ENCODE results near the gene CHRNA5.
"Not testable (repeated sequence)": the region's sequence is repeated elsewhere in the genome, so short reads cannot be mapped to it uniquely, and the experiment has no call there.

CHRNA5 gene

GRCh38 chr15:78565097-78565950, at the start of gene CHRNA5:
Gene CHRNA5 (plus strand): TSS chr15:78565520. CDS start chr15:78565720, 200 bp downstream.
- peak; percentile 84 for DNase-seq (ENCODE audit: low read depth)

- DNase-seq (ENCODE audit: low read depth) = not testable (repeated sequence)
These were observed 45.3 kb upstream of the CHRNA5 start for GRCh38 chr15:78520035-78520434.

- no peak for DNase-seq (ENCODE audit: low read depth)
These were observed 41.1 kb upstream of the CHRNA5 start for GRCh38 chr15:78524230-78524629.

GRCh38 chr15:78527325-78527724, 38.0 kb upstream of the CHRNA5 start:
- no peak for DNase-seq (ENCODE audit: low read depth)

- DNase-seq (ENCODE audit: low read depth) = no peak
These were observed 32.0 kb upstream of the CHRNA5 start for GRCh38 chr15:78533331-78533730.

- peak; percentile 7 for DNase-seq (ENCODE audit: low read depth)
These were observed 29.2 kb upstream of the CHRNA5 start for GRCh38 chr15:78536134-78536533.

- DNase-seq (ENCODE audit: low read depth) = no peak
These were observed 27.9 kb upstream of the CHRNA5 start for GRCh38 chr15:78537266-78537905.

- no peak for DNase-seq (ENCODE audit: low read depth)
These were observed 27.0 kb upstream of the CHRNA5 start for GRCh38 chr15:78538358-78538757.

- DNase-seq (ENCODE audit: low read depth) = not testable (repeated sequence)
These were observed 25.7 kb upstream of the CHRNA5 start for GRCh38 chr15:78539464-78540140.

- peak; percentile 86 for DNase-seq (ENCODE audit: low read depth)
These were observed 25.0 kb upstream of the CHRNA5 start, which contains the start of gene PSMA4 for GRCh38 chr15:78540141-78540870. Gene PSMA4 (plus strand): TSS chr15:78540444. CDS start chr15:78541928, 1,484 bp downstream.

- DNase-seq (ENCODE audit: low read depth) = peak; percentile 28
These were observed 24.2 kb upstream of the CHRNA5 start for GRCh38 chr15:78540871-78541743.

- no peak for DNase-seq (ENCODE audit: low read depth)
These were observed 23.6 kb upstream of the CHRNA5 start for GRCh38 chr15:78541744-78542034.

- DNase-seq (ENCODE audit: low read depth) = no peak
These were observed 22.7 kb upstream of the CHRNA5 start for GRCh38 chr15:78542647-78543046.

- no peak for DNase-seq (ENCODE audit: low read depth)
These were observed 15.1 kb upstream of the CHRNA5 start for GRCh38 chr15:78550194-78550593.

- no peak for DNase-seq (ENCODE audit: low read depth)
These were observed 14.5 kb upstream of the CHRNA5 start for GRCh38 chr15:78550815-78551214.

- no peak for DNase-seq (ENCODE audit: low read depth)
These were observed 13.4 kb upstream of the CHRNA5 start for GRCh38 chr15:78551902-78552301.

GRCh38 chr15:78552597-78552996, 12.7 kb upstream of the CHRNA5 start:
- DNase-seq (ENCODE audit: low read depth) = no peak

- DNase-seq (ENCODE audit: low read depth) = not testable (repeated sequence)
These were observed 5.1 kb upstream of the CHRNA5 start for GRCh38 chr15:78560201-78560600.

- DNase-seq (ENCODE audit: low read depth) = no peak
These were observed 3.8 kb upstream of the CHRNA5 start for GRCh38 chr15:78561490-78561889.

GRCh38 chr15:78563092-78563491, 2.2 kb upstream of the CHRNA5 start:
- DNase-seq (ENCODE audit: low read depth) = no peak

- no peak for DNase-seq (ENCODE audit: low read depth)
These were observed 600 bp upstream of the CHRNA5 start for GRCh38 chr15:78564743-78565096.

Measured in EH (cell line).